Measurements from ENCODE around the gene MICU1. TPM values are rescaled to one million over a fixed set of nuclear protein-coding genes. Genes with fewer than 3 reads are reported as not detected.

Gene MICU1
- polyA plus RNA-seq, 4 donors: 65.2 to 93.4 (median 76.6) TPM

DNA sequence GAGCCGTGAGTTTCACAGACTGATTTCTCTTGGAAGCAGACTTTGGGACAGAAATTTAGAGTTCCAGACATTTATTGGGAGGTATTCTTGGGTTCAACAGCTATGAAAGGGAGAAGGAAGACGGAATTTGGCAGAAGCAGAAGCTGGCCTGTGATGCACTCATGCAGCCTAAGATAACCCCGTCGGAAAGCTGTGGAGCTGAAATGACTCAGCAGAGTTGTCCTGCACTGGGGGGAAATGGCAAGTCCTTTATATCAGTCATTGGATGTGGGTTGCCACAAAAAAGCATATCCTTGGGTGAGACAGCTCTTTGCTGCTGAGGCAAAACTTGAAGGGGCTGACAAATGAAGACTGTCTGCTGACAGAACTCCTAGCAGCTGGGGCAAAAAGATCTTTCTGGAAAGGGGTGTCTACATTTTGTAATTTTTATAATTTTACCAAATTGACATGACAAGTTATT, 11.5 kb upstream of the MICU1 start:
- DNase-seq (ENCODE audit: low read depth in 4 of 4, low spot score in 3 of 4): no peak

DNA sequence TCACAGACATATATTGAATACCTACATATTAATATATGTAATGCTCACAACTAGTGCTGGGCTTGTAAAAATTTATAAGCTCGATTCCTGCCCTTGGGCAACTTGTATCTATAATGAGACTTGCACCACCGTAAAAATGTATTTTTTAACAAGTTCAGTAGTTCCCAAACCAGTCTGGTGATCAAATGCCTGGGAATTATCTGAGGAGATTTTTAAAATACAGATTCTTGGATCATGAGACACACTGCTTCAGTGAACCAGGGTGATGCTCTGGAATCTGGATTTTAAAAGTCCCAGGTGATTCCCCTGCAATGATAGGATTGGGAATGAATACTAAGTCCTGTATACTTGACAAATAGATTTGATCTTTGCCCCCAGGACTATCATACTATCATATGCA, 4.3 kb upstream of the MICU1 start:
- no peak for DNase-seq (ENCODE audit: low read depth in 4 of 4, low spot score in 3 of 4)

DNA sequence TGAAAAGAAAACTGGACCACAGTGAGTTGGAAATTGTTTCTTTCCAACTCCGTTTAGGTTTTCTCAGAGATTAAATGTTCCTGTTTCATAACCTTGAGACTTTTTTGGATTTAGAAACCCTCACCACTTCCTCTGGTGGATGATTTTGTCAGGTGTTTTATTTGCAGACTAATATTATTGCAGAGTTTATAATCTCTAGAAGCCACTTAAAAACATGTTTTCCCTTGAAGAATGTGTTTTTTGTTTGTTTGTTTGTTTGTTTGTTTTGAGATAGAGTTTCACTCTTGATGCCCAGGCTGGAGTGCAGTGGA, 520 bp upstream of the MICU1 start:
- no peak for DNase-seq (ENCODE audit: low read depth in 4 of 4, low spot score in 3 of 4)

DNA sequence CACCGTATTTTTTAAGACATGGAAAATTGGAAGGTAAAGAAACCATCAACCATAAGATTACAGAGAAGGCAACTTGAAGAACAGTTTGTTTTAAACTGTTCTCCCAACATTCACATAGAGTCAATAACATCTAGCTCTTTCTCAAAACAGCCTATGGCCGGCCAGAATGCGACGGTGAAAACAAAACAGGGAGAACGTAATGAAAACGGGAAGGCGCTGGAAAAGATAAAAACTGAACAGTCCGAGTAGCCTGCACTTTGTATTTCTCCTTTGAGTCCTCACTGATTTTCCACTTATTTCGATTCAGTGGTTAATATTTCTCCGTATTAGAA, 637 bp downstream of the MICU1 start:
- DNase-seq (ENCODE audit: low read depth in 4 of 4, low spot score in 3 of 4): no peak

DNA sequence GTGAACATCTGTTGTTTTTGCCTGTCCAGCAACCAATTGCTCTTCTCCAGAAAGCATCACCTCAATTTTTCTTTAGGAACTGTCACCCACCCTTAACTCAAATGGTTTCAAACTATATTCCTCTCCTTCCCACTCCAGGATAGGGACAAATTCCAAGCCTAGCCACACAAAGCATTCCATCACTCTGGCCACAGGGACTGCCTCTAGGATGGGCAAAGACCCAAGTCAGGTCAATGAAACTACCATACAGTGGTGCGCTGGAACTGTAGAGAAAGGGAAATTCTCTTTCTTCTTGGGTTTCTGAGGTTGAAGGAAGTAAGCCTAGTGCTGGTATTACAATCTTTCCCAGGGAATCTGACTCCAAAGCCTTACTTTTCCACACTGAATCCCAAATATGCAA, 3.6 kb downstream of the MICU1 start:
- DNase-seq (ENCODE audit: low read depth in 4 of 4, low spot score in 3 of 4): no peak

DNA sequence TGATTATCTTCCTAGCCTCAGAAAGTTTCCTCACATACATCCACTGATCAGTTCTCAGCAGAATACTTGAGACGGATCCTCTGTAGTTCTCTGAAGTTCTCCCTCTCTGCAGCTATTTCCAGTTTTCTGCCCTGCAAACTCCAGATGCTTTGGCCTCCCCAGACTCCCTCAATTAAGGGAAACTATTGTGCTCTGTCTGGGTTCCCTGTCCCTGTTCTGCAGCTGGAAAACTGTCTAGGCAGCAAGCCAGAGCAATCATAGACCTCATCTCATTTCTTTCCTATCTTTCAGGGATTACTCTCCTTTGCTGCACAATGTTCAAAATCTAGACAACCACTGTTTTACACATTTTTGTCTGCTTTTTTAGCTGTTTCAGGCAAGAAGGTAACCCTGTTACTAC, 9.2 kb downstream of the MICU1 start:
- no peak for DNase-seq (ENCODE audit: low read depth in 4 of 4, low spot score in 3 of 4)

DNA sequence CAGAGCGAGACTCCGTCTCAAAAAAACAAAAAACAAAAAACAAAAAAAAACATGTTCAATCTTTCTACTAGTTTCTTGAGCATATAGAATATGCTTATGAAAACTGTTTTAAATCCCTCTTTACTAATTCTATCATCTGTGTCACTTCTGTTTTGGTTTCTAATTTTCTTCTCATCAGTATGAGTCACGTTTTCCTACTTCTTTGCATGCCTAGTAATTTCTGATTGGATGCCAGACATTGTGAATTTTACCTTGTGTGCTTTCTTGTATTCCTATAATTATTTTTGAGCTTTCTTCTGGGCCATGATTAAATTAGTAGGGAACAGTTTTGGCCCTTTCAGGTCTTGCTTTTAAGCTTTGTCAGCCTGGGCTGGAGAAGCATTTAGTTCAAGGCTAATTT, 9.9 kb downstream of the MICU1 start:
- no peak for DNase-seq (ENCODE audit: low read depth in 4 of 4, low spot score in 3 of 4)

DNA sequence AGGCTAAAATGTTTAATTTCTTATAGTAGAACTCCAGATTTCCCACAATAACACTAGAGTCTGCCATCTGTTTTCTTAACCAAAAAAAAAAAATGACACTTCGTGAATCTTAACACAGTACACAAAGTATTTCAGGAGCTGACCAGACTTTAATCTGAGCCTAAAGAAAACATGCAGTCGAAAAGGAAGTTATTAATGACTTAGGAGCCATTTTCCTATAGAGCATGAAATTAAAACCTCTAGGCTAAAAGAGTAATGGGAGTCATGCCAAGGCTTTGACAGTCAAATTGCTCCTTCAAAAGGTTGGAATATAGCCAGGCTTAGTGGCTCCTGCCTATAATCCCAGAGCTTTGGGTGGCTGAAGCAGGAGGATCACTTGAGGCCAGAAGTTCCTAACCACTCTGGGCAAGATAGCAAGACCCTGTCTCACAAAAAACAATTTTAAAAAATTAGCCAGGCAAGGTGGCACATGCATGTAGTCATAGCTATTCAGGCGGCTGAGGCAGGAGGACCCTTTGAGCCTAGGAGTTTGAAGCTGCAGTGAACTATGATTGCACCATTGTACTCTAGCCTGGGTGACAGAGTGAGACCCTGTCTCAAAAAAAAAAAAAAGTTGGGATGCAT, 13.6 kb downstream of the MICU1 start:
- peak in 1 of 4 donors; percentile 30 for DNase-seq (ENCODE audit: low read depth in 4 of 4, low spot score in 3 of 4)

DNA sequence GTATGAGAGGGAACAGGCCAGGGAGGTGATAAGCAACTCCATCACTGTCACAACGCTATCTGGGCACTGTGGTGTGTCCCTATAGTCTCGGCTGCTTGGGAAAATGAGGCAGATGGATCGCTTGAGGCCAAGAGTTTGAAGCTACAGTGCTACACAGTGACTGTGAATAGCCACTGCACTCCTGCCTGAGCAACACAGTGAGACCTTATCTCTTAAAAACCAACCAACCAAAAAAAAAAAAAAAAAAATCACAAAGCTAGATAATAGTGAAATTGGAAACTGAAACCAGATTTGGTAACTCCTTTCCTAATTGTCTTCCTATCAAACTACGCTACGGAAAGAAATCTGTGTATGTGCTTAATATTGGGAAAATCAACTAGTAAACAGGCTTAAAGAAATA, 14.1 kb downstream of the MICU1 start:
- DNase-seq (ENCODE audit: low read depth in 4 of 4, low spot score in 3 of 4): no peak

DNA sequence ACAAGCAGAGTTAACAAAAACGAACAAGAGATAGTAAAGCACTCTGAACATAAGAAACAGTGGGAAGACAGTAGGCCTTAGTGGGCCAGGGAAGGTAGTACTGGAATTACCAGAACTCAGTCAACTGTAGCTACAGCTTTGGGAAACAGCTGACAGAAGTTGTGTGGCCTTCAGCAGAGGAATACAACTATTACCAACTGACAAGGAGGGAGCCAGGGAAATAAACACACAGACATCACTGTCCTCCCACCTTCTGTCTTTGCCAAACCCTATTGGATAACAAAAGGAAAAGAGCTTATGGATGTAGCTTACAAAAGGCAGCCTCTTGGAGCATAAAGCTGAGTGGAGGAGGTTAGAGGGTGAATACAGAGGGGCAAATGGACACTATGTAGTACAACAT, 15.4 kb downstream of the MICU1 start:
- DNase-seq (ENCODE audit: low read depth in 4 of 4, low spot score in 3 of 4): no peak

DNA sequence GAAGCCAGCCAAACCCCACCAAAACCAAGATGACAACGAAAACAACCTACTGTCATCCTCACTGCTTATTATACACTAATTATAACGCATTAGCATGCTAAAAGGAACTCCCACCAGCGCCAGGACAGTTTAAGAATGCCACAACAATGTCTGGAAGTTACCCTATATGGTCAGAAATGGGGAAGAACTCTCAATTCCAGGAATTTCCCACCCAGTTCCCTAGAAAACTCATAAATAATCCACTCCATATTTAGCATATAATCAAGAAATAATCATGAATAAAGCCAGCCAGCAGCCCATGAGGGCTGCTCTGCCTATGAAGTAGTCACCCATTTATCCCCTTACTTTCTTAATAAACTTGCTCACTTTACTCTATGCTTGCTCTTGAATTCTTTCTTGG, 20.8 kb downstream of the MICU1 start:
- DNase-seq (ENCODE audit: low read depth in 4 of 4, low spot score in 3 of 4): no peak

DNA sequence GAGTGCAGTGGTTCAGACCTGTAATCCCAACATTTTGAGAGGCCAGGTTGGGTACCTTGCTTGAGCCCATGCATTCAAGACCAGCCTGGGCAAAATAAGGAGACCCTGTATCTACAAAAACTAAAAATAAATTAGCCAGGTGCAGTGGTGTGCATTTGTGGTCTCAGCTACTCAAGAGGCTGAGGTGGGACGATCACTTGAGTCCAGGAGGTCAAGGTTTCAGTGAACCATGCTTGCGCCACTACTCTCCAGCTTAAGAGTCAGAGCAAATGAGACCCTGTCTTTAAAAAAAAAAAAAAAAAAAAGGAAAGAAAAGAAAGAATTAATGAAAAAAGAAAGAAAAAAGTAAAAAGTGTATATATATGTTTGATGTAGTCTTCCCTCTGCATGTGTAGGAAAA, 24.7 kb downstream of the MICU1 start:
- no peak for DNase-seq (ENCODE audit: low read depth in 4 of 4, low spot score in 3 of 4)

DNA sequence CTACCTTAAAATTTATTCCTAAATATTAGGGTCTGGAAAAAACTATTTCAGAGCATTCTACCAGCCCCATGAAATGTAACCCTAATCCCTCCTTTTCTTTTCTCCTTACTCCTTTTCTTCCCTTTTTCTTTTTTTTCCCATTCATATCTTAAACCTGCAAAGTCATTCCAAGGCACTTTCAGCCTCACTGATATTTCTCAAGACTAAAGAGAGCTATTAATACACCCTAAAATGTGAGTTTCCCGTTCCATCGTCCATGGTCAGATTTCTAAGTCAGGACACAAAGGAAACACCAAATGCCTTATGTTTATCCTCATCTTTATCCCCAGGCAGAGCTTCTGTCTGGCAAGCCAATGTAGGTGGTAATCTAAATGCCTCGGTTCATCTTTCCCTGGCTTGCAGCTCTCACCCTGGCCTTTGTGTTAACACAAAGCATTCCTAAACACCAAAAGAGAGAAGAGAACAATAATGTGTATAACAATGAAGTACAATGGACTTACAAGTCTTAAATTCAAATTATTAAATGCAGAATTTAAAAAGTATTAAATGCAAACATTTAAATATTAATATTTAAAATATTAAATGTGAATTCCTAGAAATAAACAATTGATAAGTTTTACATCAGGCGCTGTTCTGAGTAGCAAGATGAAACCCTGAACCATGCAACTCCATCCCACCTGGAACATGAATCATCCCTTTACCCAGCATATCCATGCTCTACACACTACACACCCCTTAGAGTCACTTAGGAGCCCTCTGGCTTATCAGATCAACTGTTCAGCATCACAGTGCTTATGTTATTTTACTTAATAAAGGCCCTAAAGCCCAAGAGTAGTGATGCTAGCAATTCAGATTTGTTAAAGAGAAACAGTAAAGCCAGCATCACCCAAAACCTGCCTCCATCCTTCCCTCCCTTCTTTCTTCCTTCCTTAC, 26.8 kb downstream of the MICU1 start:
- no peak for DNase-seq (ENCODE audit: low read depth in 4 of 4, low spot score in 3 of 4)

DNA sequence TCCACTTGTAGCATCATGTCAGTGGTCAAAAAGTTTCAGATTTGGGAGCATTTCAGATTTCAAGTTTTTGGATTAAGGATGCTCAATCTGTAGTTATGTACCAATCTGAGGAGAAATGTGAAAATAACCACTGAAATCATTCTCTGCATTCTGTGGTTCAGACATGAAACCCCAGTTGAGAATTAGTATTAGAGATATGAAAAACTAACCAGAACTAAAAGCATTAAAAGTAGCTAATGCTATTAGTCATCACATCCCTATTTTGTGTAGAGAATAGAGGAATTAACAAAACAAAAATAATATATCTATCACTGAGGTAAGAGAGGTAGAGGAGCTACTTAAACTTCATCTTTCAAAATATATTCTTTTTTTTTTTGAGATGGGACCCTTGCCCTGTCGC, 28.0 kb downstream of the MICU1 start:
- no peak for DNase-seq (ENCODE audit: low read depth in 4 of 4, low spot score in 3 of 4)

DNA sequence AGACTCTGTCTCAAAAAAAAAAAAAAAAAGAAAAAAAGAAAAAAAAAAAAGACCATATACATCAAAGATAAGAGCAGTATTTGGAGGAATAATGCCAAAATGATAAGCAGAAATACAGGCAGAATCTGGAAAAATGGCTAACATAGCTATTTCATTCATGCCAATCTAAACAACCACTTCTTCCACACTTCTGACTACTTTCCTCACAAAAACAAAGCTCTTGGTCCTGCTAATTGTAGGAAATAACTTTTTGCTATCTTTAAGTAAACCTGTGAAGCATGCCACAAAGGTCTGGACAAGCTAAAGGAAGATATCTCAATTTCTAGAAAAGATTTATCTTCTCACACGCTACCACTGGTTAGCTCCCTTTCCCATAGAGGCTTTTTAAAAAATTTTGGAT, 30.4 kb downstream of the MICU1 start:
- no peak for DNase-seq (ENCODE audit: low read depth in 4 of 4, low spot score in 3 of 4)

DNA sequence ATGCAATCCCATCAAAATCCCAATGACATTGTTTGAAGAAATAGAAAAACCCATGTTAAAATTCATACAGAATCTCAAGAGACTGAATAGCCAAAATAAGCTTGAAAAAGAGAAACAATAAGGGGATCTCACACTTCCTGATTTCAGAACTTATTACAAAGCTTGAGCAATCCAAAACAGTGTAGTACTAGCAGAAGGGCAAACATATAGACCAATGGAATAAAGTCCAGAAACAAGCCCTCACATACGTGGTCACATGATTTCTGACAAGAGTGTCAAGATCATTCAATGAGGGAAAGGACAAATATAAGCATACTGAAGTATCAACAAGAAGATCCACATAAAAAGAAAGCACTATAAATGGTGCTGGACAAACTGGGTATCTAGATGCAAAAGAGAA, 31.9 kb downstream of the MICU1 start:
- DNase-seq (ENCODE audit: low read depth in 4 of 4, low spot score in 3 of 4): no peak

DNA sequence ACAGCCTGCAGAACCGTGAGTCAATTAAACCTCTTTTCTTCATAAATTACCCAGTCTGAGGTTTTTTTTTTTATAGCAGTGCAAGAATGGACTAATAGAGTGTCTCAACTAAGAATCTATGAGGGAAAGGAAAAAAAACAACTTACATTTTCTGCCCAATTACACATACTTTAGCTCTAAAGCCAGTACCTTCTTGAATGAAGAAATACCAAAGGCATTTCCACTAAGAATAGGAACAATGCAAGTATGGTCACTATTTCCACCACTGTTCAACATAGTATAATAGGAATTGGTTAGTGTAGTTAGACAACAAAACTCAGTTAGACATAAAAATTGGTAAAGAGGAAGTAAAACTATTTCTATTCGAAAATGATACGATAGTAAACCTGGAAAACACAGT, 37.6 kb downstream of the MICU1 start:
- no peak for DNase-seq (ENCODE audit: low read depth in 4 of 4, low spot score in 3 of 4)

DNA sequence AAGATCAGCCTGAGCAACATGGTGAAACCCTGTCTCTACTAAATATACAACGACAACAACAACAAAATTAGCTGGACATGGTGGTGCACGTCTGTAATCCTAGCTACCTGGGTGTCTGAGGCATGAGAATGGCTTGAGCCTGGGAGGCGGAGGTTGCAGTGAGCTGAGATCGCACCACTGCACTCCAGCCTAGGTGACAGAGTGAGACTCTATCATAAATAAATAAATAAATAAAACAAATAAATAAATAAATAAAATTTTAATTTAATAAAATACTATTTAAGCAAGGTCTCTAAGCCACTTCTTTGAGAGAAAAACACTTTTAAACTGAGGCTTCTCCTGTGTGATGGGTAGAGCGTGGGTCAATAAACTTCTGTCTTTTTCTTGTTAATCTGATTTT, 38.3 kb downstream of the MICU1 start:
- DNase-seq (ENCODE audit: low read depth in 4 of 4, low spot score in 3 of 4): no peak

DNA sequence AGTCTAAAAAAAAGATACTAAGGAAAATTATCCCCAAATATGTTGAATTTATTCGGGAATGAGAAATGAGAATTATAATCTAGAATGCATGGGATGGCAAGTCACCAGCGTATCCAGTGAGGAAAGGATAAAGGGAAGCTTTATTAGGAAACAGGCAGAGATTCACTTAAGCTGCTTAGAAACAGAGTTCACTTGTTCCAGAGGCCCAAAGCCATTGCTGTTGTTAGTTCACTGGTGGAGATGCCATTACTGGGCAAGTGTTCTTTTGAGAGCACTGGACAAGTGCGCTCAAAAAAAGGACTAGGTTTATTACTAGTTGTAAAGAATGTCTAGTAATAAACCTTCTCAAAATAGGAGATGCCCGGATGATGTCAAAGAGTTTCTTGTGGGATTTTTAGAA, 51.2 kb downstream of the MICU1 start:
- no peak for DNase-seq (ENCODE audit: low read depth in 4 of 4, low spot score in 3 of 4)

DNA sequence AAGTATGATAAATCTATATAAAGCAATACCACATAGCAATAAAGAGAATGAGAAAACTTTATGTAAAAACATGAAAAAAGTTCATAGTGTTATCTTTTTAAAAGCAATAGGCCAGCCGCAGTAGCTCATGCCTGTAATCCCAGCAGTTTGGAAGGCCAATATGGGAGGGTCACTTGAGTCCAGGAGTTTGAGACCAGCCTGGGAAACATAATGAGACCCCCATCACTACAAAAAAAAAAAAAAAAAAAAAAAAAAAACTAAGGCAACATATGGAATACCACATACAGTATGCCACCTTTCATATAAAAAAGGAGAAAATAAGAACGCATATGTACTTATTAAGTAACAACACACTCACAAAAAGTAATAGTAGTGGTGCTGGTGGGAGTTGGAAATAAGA, 52.8 kb downstream of the MICU1 start:
- DNase-seq (ENCODE audit: low read depth in 4 of 4, low spot score in 3 of 4): no peak

DNA sequence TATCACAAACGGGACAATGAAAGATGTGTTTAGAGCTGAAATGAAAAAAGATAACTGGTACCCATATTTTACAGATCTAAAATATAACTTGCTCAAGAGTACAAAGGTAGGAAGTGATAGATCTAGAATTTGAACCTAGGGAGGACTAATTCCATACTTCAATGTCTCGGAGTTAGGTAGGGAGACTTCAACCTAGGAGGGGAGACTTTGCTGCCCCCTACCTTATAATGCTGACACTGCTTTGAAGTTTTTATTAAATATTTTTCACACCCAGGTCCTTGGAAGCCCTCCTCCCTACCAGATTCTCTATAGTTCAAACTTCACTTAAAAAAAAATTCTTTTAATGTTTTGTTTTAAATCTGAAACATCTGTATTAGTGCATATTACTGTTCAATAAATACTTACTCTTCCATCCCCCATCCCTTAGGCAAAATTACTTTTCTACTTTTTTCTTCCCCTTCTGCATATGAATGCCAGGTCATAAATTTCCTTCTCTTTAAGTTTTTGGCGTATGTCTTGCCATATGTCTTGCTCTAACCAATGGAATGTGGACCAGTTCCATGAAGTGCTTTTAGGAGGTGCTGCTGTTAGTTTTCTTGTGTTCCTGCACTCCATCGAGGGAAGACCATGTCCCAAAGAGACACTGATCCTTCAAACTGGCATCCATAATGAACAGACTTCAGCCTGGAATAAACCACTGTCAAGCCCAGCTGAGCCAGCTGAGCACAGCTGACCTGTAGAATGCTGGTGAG, 57.8 kb downstream of the MICU1 start:
- no peak for DNase-seq (ENCODE audit: low read depth in 4 of 4, low spot score in 3 of 4)

DNA sequence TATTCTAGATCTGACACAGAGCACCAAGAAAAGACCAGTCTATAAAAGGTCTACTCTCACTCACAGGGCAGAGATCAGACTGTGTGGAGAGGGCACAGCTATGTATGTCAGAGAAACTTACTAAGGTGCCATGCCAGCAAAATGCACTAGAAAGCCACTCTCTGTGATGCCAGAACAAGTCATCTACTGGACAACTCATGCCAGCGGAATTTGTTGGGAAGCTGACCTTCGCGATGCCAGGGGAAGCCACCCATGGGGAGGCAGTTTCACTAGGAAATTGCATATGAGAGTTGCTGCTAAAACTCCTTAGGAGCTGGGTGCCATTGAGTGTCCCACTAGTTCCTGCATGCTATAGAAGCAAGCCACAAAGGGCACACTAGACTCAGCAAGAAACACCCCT, 58.5 kb downstream of the MICU1 start:
- DNase-seq (ENCODE audit: low read depth in 4 of 4, low spot score in 3 of 4): no peak

Data from left renal pelvis (tissue), 4 donors.